Measurements from ENCODE around the gene ANKRD63. TPM values are rescaled to one million over a fixed set of nuclear protein-coding genes. Genes with fewer than 3 reads are reported as not detected.

Gene ANKRD63
- polyA plus RNA-seq, 1 experiment: not detected

DNA sequence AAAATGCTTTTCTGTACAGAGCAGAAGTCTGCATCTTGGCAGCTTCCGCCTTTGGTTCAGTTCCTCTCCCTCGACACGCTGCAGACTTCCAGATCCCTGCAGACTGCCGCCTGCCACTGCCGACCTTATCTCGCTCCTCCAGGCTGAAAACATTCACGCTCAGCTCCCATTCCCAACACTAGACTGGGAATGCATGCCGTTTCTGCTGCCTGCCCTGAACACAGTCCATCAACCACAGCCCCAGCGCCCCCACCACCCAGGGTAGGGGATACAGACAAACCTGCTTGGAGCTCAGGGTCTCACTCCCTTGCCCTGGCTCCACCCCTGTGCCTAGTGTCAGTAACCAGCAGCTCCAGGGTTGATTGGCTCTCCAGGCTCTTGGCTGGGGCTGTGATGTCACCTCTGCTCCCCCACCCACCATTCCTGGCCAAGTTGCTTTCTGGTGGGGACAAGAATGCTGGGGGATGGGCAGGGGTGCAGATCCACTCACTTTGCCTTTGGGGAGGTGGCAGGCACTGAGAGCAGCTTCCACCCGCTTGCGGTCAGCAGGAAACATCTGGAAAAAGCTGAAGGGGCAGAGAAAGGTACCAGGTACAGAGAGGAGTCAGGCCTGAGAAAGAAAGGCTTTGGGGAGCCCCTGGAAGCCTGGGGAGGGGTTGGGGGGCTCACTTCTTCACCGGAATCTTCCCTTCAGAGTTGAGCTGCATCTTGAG, 18.8 kb upstream of the ANKRD63 start:
- no peak overlapping the region for H3K4me3 ChIP-seq (ENCODE audit: low read depth, low read length)
- peaks cover 68% of the 10 kb centered on the region for H3K27me3 ChIP-seq (ENCODE audit: control insufficient read depth, insufficient read depth, low read length)
- H3K27ac ChIP-seq (ENCODE audit: low read depth, low read length): no peak overlapping the region
- peaks cover 13% of the 10 kb centered on the region for H3K9me3 ChIP-seq (ENCODE audit: control insufficient read depth, insufficient read depth, low read length)
- POLR2A ChIA-PET: no interaction called here
- CTCF ChIA-PET: interaction anchor here (0.7 to 2.1 kb wide), 3 partner anchors 9 to 84 kb away, joined by 3 to 8 read pairs (median 3); no protein-coding TSS in a partner anchor
- DNase-seq (ENCODE audit: low read depth, low spot score): no peak
- no peak for TF ChIP-seq CTCF (IDR thresholded peaks at IDR 0.05; ENCODE audit: low read depth, low read length)

- CTCF ChIA-PET: interaction anchor here (0.7 to 2.1 kb wide), 3 partner anchors 10 to 83 kb away, joined by 3 to 8 read pairs (median 3); no protein-coding TSS in a partner anchor
- peaks cover 70% of the 10 kb centered on the region for H3K27me3 ChIP-seq (ENCODE audit: control insufficient read depth, insufficient read depth, low read length)
Measured at GRCh38 chr15:40300771-40301170, 17.9 kb upstream of the ANKRD63 start.

GRCh38 chr15:40300367-40300766, 17.5 kb upstream of the ANKRD63 start:
- no peak overlapping the region for H3K4me3 ChIP-seq (ENCODE audit: low read depth, low read length)
- no peak overlapping the region for H3K27ac ChIP-seq (ENCODE audit: low read depth, low read length)
- peaks cover 71% of the 10 kb centered on the region for H3K27me3 ChIP-seq (ENCODE audit: control insufficient read depth, insufficient read depth, low read length)
- ChIA-PET POLR2A (no interaction called here), CTCF (interaction anchor here (2.1 kb wide), 1 partner anchor 26 kb away, joined by 8 read pairs; no protein-coding TSS in a partner anchor)
- DNase-seq (ENCODE audit: low read depth, low spot score): no peak
- no peak for TF ChIP-seq CTCF (IDR thresholded peaks at IDR 0.05; ENCODE audit: low read depth, low read length)
- peaks cover 13% of the 10 kb centered on the region for H3K9me3 ChIP-seq (ENCODE audit: control insufficient read depth, insufficient read depth, low read length)

More at GRCh38 chr15:40300771-40301170, 17.9 kb upstream of the ANKRD63 start:
- no peak overlapping the region for H3K4me3 ChIP-seq (ENCODE audit: low read depth, low read length)
- TF ChIP-seq CTCF (IDR thresholded peaks at IDR 0.05; ENCODE audit: low read depth, low read length): no peak
- no peak for DNase-seq (ENCODE audit: low read depth, low spot score)
- H3K27ac ChIP-seq (ENCODE audit: low read depth, low read length): no peak overlapping the region
- H3K9me3 ChIP-seq (ENCODE audit: control insufficient read depth, insufficient read depth, low read length): peaks cover 13% of the 10 kb centered on the region
- POLR2A ChIA-PET: no interaction called here

GRCh38 chr15:40298216-40298935, 15.5 kb upstream of the ANKRD63 start:
- POLR2A ChIA-PET: no interaction called here
- TF ChIP-seq CTCF (IDR thresholded peaks at IDR 0.05; ENCODE audit: low read depth, low read length): no peak
- DNase-seq (ENCODE audit: low read depth, low spot score): no peak
- Histone ChIP-seq H3K9me3 (ENCODE audit: control insufficient read depth, insufficient read depth, low read length) (peaks cover 13% of the 10 kb centered on the region), H3K27me3 (ENCODE audit: control insufficient read depth, insufficient read depth, low read length) (peaks cover 78% of the 10 kb centered on the region), H3K27ac (ENCODE audit: low read depth, low read length) (no peak overlapping the region), H3K4me3 (ENCODE audit: low read depth, low read length) (no peak overlapping the region)
- CTCF ChIA-PET: interaction anchor here (1.0 kb wide), 1 partner anchor 23 kb away, joined by 3 read pairs; no protein-coding TSS in a partner anchor

GRCh38 chr15:40297356-40297755, 14.5 kb upstream of the ANKRD63 start:
- Histone ChIP-seq H3K27me3 (ENCODE audit: control insufficient read depth, insufficient read depth, low read length) (peaks cover 76% of the 10 kb centered on the region), H3K27ac (ENCODE audit: low read depth, low read length) (no peak overlapping the region), H3K9me3 (ENCODE audit: control insufficient read depth, insufficient read depth, low read length) (peaks cover 13% of the 10 kb centered on the region), H3K4me3 (ENCODE audit: low read depth, low read length) (no peak overlapping the region)
- POLR2A ChIA-PET: no interaction called here
- no peak for TF ChIP-seq CTCF (IDR thresholded peaks at IDR 0.05; ENCODE audit: low read depth, low read length)
- no peak for DNase-seq (ENCODE audit: low read depth, low spot score)
- CTCF ChIA-PET: interaction anchor here (1.0 to 1.2 kb wide), 2 partner anchors 18 to 22 kb away, joined by 3 to 4 read pairs; no protein-coding TSS in a partner anchor

Measured in AG04450 (cell line).